Nucleus accumbens (tissue), 56 donors: Measurements from ENCODE around the gene SF1.
A peak's percentile ranks its signal among the peaks of the same experiment; 100 is the strongest.
"Not testable (repeated sequence)": the region's sequence is repeated elsewhere in the genome, so short reads cannot be mapped to it uniquely, and the experiment has no call there.

ENCODE experiments used
- DNase-seq, 56 donors: peaks; one replicate each; lab custom pipeline; 2025; lab: John Stamatoyannopoulos, UW

The SF1 gene, protein sequence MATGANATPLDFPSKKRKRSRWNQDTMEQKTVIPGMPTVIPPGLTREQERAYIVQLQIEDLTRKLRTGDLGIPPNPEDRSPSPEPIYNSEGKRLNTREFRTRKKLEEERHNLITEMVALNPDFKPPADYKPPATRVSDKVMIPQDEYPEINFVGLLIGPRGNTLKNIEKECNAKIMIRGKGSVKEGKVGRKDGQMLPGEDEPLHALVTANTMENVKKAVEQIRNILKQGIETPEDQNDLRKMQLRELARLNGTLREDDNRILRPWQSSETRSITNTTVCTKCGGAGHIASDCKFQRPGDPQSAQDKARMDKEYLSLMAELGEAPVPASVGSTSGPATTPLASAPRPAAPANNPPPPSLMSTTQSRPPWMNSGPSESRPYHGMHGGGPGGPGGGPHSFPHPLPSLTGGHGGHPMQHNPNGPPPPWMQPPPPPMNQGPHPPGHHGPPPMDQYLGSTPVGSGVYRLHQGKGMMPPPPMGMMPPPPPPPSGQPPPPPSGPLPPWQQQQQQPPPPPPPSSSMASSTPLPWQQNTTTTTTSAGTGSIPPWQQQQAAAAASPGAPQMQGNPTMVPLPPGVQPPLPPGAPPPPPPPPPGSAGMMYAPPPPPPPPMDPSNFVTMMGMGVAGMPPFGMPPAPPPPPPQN

DNA sequence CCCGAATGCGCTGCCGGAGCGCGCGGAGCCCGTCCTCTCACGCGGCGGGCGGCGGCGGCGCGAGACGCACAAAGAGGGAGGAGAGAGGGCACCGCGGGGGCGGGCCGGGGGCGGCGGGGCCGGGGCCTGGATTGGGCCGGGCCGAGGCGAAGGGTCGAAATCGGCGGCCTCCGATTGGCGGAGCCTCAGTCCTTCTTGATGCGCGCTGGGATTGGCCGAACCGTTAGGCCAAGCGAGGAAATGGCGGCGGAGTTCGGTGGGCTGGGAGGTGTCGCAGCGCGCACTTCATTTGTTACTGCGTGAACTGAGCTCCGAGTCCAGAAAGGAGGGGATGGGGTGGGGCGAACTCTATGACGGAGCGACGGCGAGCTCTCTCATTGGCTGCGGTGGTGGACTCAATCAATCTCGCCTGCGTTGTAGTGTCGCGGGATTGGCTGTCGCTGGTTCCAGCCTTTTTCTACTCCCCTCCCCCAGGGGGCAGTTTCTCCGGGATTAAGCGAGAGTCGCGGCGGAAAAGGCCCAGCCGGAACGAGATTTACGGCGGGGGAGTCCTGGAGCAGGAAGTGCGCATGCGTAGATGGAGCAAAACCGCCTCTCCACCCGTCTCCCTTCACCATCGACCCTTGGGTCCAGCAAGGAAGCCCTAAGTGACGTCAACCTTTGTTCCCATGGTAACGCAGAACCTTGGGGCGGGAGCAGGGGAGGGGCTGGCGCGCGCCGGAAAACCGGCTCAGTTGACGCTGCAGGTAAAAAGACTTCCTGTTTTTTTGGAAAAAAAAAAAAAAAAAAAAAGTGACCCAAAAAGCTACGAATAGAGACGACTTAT is at the start of gene SF1:
Gene SF1 (minus strand): TSS at position 70 of the 826 bp plus-strand sequence. CDS start 150 bp downstream, outside the sequence.
- DNase-seq: peak; percentile 93 to 100 (median 99)

DNA sequence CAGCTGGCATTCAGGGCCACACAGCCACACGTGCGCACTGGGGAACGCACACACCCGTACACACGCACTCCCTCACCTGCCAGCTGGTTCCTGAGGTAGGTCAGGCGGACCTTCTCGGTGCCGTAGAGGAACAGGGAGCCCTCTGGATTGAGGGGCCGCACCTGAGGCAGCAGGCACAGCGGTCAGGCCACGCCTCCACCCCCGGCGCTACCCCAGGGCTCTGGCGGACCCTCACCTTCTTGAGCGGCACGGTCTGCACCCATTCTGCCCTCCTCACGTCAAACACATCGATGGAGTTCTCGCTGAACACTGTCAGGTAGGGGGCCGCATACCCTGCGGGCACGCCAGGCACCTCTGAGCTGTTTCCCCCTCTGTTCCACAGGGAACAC is 49.1 kb upstream of the SF1 start:
- DNase-seq: no peak

DNA sequence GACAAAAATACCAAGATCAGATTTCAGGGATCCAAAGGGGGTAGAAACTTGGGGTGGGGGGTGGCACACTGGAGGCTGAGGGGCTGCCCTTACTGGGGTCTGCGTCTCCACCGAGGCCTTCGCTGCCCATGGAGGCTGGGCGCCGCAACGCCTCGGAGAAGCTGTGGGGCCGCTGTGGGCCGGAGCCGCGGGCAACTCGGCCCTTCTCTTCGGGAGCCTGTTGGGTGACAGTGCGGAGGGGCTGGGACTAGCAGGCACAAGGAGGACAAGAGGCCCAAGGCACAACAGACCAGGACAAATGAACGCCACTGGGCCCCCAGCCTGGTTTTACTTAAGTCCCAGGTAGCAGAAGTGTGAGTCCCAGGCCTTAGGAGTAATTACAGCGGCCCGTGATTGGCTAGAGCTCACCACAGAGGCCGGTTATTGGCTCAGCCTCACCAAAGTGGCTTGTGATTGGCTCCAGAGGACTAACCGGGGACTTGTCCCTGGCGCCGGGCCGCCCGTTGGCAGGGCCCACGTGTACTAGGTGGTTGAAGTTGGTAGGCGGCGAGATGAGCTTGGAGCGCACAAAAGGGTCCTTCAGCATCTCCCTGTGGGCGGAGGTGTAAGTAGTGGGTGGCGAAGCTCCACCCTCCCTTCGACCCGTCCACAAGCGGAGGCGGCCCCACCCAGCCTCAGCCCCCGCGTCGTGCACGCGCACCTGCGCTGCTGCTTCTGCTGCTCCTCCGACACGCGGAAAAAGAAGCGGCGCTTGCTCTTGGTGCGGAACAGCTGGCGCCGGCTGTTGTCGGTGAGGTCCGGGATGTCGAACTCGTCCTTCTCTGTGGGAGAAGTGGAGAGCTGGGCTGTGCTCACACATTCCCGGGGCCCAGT is 48.5 kb upstream of the SF1 start:
- DNase-seq: no peak

DNA sequence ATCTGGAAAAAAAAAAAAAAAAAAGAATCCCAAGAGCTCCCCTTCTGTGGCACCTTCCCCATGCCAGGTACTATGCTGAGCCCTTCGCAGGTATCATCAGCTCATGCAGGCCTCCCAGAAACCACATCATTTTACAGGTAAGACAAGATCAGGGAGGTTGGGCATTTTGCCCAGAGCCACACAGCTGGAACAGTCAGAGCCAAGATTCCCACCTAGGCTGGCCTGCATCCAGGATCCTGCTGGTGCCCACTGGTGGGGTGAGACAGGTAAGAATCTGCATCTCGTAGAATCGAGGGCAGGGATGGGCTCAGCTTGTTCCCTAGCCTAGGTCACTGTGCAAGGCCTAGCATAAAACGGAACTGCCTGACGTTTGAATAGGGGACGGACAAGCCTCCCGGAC is 47.7 kb upstream of the SF1 start:
- no peak for DNase-seq

GRCh38 chr11:64823568-64824119 is 45.3 kb upstream of the SF1 start:
- peak in 3 of 56 donors; percentile 16 to 24 (median 24) for DNase-seq

DNA sequence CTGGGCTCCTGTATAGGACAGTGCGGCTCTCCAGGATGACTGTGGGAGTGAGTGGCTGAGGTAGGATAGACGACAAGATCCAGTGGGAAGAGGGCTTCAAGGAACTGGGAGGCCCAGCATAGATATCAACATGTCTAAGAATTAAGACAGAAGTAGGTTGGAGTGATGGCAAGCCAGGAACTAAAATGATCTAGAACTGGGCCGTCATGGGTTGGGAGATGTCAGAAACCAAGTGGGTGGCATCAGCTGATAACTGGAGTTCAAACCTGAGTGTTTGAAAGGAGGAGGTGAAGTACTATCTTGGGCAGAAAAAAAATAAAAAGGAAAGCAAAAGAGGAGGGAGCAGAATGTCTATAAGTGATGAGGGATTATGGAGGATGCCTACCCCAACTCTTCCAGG is 39.1 kb upstream of the SF1 start:
- DNase-seq: peak in 14 of 56 donors; percentile 4 to 45 (median 26)

GRCh38 chr11:64815433-64815832 is 37.1 kb upstream of the SF1 start:
- DNase-seq: not testable (repeated sequence)

DNA sequence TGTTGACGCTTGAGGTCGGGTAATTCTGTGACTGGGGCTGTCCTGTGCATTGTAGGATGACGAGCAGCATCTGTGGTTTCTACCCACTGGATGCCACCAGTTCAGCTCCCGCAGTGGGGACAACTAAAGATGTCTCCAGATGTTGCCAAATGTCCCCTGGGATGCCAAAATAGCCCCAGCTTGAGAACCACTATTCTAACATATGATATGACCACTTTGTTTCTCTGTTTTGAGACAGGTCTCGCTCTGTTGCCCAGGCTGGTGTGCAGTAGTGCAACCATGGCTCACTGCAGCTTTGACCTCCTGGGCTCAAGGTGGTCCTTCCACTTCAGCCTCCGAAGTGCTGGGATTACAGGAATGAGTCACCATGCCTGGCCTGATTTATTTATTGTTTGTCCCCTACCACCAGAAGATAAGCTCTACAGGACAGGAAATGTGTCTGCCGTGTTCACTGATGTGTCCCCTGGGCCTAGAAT is 36.4 kb upstream of the SF1 start:
- no peak for DNase-seq

- DNase-seq: no peak
Observed at GRCh38 chr11:64813826-64814225, 35.5 kb upstream of the SF1 start.

GRCh38 chr11:64810891-64811272 is 32.5 kb upstream of the SF1 start:
- DNase-seq: peak in 2 of 56 donors; percentile 51 to 52

DNA sequence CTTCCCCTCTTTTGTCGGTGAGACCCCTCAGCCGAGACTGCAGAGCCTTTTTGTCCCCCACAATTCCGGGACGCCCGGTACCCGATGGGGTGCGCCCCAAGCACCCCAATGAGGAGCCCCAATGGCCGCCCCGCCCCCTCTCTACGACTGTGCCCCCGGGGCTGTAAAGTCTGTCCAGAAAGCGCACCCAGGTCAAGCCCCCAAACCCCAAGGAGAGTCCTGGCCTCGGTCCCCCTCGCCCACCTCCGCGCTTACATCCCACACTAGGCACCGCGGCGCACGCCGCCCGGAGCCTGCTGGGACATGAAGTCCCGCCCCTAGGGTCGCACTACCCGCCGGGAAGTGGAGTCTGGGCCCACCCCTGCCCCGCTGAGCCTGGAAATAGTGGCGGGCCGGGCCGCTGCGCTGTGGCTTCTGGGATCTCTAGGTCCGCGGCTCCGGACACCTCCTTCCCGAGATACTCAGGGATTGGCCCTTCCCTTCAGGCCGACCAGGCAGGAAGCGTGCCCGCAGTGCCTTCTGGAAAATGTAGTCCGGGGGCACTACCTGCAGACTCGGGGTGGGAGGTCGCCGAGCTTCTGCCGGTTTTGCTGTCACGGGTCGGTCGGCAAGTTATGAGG is 32.0 kb upstream of the SF1 start, which contains the start of gene MEN1:
Gene MEN1 (minus strand): TSS at position 281 of the 620 bp plus-strand sequence. CDS start 442 bp downstream, outside the sequence.
- DNase-seq: peak; percentile 66 to 98 (median 93)

DNA sequence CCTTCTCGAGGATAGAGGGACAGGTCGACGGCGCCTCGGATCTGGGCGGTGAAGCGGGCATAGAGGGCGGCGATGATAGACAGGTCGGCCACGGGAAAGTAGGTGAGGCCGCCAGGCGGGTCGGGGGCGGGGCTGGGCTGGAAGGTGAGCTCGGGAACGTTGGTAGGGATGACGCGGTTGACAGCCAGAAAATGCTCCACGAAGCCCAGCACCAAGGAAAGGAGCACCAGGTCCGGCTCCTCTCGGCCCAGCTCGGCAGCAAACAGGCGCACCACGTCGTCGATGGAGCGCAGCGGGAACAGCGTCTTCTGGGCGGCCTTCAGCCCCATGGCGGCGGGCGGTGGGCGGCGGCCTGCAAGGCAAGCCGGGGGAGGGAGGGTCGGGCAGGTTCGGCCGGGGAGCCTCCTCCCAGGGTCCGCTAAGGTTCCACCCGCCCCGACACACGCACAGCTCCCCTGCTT is 31.5 kb upstream of the SF1 start:
- DNase-seq: peak in 5 of 56 donors; percentile 9 to 28 (median 21)

DNA sequence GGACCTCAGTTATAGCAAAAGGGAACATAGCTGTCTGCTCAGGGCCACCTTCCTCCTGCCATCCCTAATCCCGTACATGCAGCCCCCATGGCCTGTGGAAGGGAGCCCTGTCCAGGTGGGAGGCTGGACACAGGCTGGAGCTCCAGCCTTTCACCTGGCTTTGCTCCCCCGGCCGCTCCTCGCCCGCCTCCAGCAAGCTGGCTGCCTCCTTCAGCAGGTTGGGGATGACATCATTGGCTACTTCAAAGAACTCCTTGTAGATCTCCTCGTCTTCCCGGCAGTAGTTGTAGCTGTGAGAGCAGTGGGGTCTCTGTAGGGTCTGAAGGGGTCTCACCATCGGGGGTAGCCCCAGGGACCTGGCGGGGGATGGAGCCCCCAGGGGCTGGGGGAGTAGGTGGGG is 27.1 kb upstream of the SF1 start:
- DNase-seq: no peak

- no peak for DNase-seq
Observed at GRCh38 chr11:64804346-64805210, 26.2 kb upstream of the SF1 start.

- no peak for DNase-seq
Observed at GRCh38 chr11:64803846-64804345, 25.6 kb upstream of the SF1 start.

DNA sequence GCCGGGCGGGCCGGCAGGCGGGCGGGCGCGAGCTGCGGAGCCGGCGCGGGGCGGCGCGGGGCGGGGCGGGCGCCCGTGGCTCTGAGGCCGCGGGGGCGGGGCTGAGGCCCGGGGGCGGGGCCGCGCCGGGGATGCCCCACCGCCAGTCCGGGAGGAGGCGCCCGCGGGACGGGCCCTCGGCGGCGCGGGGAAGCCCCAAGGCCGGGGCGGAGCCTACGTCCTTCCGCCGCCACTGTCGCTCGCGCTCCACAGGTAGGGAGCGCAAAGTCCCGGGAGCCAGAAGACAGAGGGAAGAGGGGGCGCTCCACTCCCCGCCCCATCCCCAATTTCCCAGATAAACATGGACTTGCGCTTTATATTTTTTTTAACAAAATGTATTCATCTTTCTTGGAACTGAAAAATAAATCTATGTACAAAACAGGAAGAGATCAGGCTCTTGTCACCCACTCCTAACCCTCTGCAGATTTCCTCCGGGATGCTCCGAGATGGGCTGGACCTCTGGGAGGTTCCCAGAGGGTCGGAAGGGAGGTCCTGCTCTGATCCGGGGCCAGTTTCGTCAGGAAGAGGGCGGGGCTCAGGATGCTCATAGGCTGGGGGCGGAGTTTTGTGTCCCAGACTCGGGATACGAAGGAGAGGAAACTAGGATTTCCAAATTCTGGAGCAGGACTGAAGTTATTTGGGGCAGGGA is 25.0 kb upstream of the SF1 start, which contains the start of gene MAP4K2:
Gene MAP4K2 (minus strand): TSS at position 57 of the 688 bp plus-strand sequence. CDS start 65 bp downstream, outside the sequence.
- DNase-seq: peak in 53 of 56 donors; percentile 18 to 88 (median 66)
